HEK293 (cell line): ENCODE data around the gene ACOT9.

Source experiments
- CTCF ChIP-seq: fragments of 450-650 bp; formaldehyde crosslinking; IDR thresholded peaks from 2 replicates; pipeline ENCODE4 v1.5.1; 2016; ENCODE audit warnings: missing biosample characterization, missing genetic modification characterization
- GFI1B ChIP-seq: fragments of 450-650 bp; formaldehyde crosslinking; IDR thresholded peaks from 2 replicates; pipeline ENCODE4 v1.5.1; 2016; ENCODE audit warnings: missing biosample characterization, missing genetic modification characterization
- HOXA7 ChIP-seq: sonication (generic); formaldehyde crosslinking; IDR thresholded peaks from 2 replicates; pipeline ENCODE4 v1.8.1; 2022; ENCODE audit warnings: missing genetic modification reagents, borderline replicate concordance
- KLF10 ChIP-seq: fragments of 450-650 bp; IDR thresholded peaks from 2 replicates; pipeline ENCODE4 v1.5.1; 2018; ENCODE audit warnings: missing biosample characterization, mild to moderate bottlenecking, missing genetic modification characterization
- KLF17 ChIP-seq: fragments of 450-650 bp; formaldehyde crosslinking; IDR thresholded peaks from 2 replicates; pipeline ENCODE4 v1.5.1; 2016; ENCODE audit warnings: missing biosample characterization, missing genetic modification characterization
- KLF9 ChIP-seq: fragments of 450-650 bp; formaldehyde crosslinking; IDR thresholded peaks from 2 replicates; pipeline ENCODE4 v1.5.1; 2016; ENCODE audit warnings: missing biosample characterization, missing genetic modification characterization, low read depth
- MZF1 ChIP-seq: fragments of 450-650 bp; formaldehyde crosslinking; IDR thresholded peaks from 2 replicates; pipeline ENCODE4 v1.5.1; 2017; ENCODE audit warnings: missing biosample characterization, missing genetic modification characterization, borderline replicate concordance
- SP2 ChIP-seq: fragments of 450-650 bp; formaldehyde crosslinking; IDR thresholded peaks from 2 replicates; pipeline ENCODE4 v1.5.1; 2016; ENCODE audit warnings: missing biosample characterization, missing genetic modification characterization
- TRIM28 ChIP-seq: IDR thresholded peaks from 2 replicates; pipeline ENCODE4 v1.6.1; 2011; ENCODE audit warnings: low read length, control low read depth, borderline replicate concordance
- TSHZ1 ChIP-seq: fragments of 450-650 bp; formaldehyde crosslinking; IDR thresholded peaks from 2 replicates; pipeline ENCODE4 v1.5.1; 2016; ENCODE audit warnings: missing biosample characterization, missing genetic modification characterization, borderline replicate concordance
- WT1 ChIP-seq: fragments of 450-650 bp; formaldehyde crosslinking; IDR thresholded peaks from 2 replicates; pipeline ENCODE4 v1.5.1; 2016; ENCODE audit warnings: missing biosample characterization, missing genetic modification characterization
- ZBTB17 ChIP-seq: fragments of 450-650 bp; formaldehyde crosslinking; IDR thresholded peaks from 2 replicates; pipeline ENCODE4 v1.5.1; 2016; ENCODE audit warnings: missing biosample characterization, missing genetic modification characterization
- ZFP3 ChIP-seq: fragments of 450-650 bp; formaldehyde crosslinking; IDR thresholded peaks from 2 replicates; pipeline ENCODE4 v1.5.1; 2016; ENCODE audit warnings: low read depth, missing biosample characterization, missing genetic modification characterization
- ZIC2 ChIP-seq: fragments of 450-650 bp; formaldehyde crosslinking; IDR thresholded peaks from 2 replicates; pipeline ENCODE4 v1.5.1; 2016; ENCODE audit warnings: missing biosample characterization, missing genetic modification characterization
- ZNF114 ChIP-seq: fragments of 450-650 bp; formaldehyde crosslinking; IDR thresholded peaks from 2 replicates; pipeline ENCODE4 v1.5.0; 2017; ENCODE audit warnings: missing biosample characterization, missing genetic modification characterization
- ZNF24 ChIP-seq: fragments of 450-650 bp; formaldehyde crosslinking; IDR thresholded peaks from 2 replicates; pipeline ENCODE4 v1.5.1; 2016; ENCODE audit warnings: missing biosample characterization, missing genetic modification characterization
- ZNF324 ChIP-seq: fragments of 450-650 bp; formaldehyde crosslinking; IDR thresholded peaks from 2 replicates; pipeline ENCODE4 v1.5.1; 2016; ENCODE audit warnings: missing biosample characterization, missing genetic modification characterization
- ZNF341 ChIP-seq: fragments of 450-650 bp; formaldehyde crosslinking; IDR thresholded peaks from 2 replicates; pipeline ENCODE4; 2016; ENCODE audit warnings: low read depth, missing biosample characterization, missing genetic modification characterization
- ZNF391 ChIP-seq: fragments of 450-650 bp; formaldehyde crosslinking; IDR thresholded peaks from 2 replicates; pipeline ENCODE4 v1.5.1; 2016; ENCODE audit warnings: low read depth, missing biosample characterization, missing genetic modification characterization, borderline replicate concordance
- ZNF394 ChIP-seq: fragments of 450-650 bp; formaldehyde crosslinking; IDR thresholded peaks from 2 replicates; pipeline ENCODE4 v1.5.1; 2016; ENCODE audit warnings: missing biosample characterization, missing genetic modification characterization, mild to moderate bottlenecking, moderate library complexity, borderline replicate concordance
- ZNF558 ChIP-seq: fragments of 450-650 bp; formaldehyde crosslinking; IDR thresholded peaks from 2 replicates; pipeline ENCODE4 v1.5.1; 2016; ENCODE audit warnings: missing biosample characterization, missing genetic modification characterization
- ZNF600 ChIP-seq: fragments of 450-650 bp; formaldehyde crosslinking; IDR thresholded peaks from 2 replicates; pipeline ENCODE4 v1.5.1; 2016; ENCODE audit warnings: missing biosample characterization, missing genetic modification characterization
- ZNF654 ChIP-seq: fragments of 450-650 bp; formaldehyde crosslinking; IDR thresholded peaks from 2 replicates; pipeline ENCODE4 v1.5.1; 2016; ENCODE audit warnings: low read depth, missing biosample characterization, missing genetic modification characterization
- ZNF692 ChIP-seq: fragments of 450-650 bp; formaldehyde crosslinking; IDR thresholded peaks from 2 replicates; pipeline ENCODE4 v1.5.1; 2016; ENCODE audit warnings: missing biosample characterization, missing genetic modification characterization
- ZNF76 ChIP-seq: fragments of 450-650 bp; formaldehyde crosslinking; IDR thresholded peaks from 2 replicates; pipeline ENCODE4; 2016; ENCODE audit warnings: low read depth, missing biosample characterization, missing genetic modification characterization, borderline replicate concordance
- ZNF843 ChIP-seq: fragments of 450-650 bp; formaldehyde crosslinking; IDR thresholded peaks from 2 replicates; pipeline ENCODE4 v1.5.1; 2016; ENCODE audit warnings: missing biosample characterization, missing genetic modification characterization
- ZSCAN18 ChIP-seq: fragments of 450-650 bp; formaldehyde crosslinking; IDR thresholded peaks from 2 replicates; pipeline ENCODE4 v1.5.1; 2016; ENCODE audit warnings: missing biosample characterization, missing genetic modification characterization
- ZSCAN30 ChIP-seq: fragments of 450-650 bp; IDR thresholded peaks from 2 replicates; pipeline ENCODE4 v1.5.1; 2018; ENCODE audit warnings: missing biosample characterization, mild to moderate bottlenecking, missing genetic modification characterization, moderate library complexity
- ZXDB ChIP-seq: fragments of 450-650 bp; formaldehyde crosslinking; IDR thresholded peaks from 2 replicates; pipeline ENCODE4 v1.5.1; 2016; ENCODE audit warnings: missing biosample characterization, missing genetic modification characterization
- TF ChIP-seq, protein P1 (sequence below): fragments of 450-650 bp; formaldehyde crosslinking; IDR thresholded peaks from 2 replicates; pipeline ENCODE4 v1.5.1; 2016; ENCODE audit warnings: missing biosample characterization, missing genetic modification characterization

The ACOT9 gene

GRCh38 chrX:23742174-23742696 is 841 bp downstream of the ACOT9 start (continued):
- TF ChIP-seq CTCF (no peak), ZSCAN18 (no peak), HOXA7 (no peak), ZNF24 (no peak), ZNF843 (tag by site-specific recombination) (peak; percentile 63; the same call in 1 of the 2 replicates), SP2 (tag by site-specific recombination) (no peak), ZNF324 (tag by site-specific recombination) (no peak), ZNF114 (no peak), KLF9 (tag by site-specific recombination) (0 out of 2 replicates have a peak, but pooled peaks have one; percentile 11), ZNF654 (no peak), ZNF558 (tag by site-specific recombination) (no peak), ZNF341 (tag by site-specific recombination) (no peak), ZNF692 (tag by site-specific recombination) (peak; percentile 61), ZNF394 (tag by site-specific recombination) (no peak), KLF17 (tag by site-specific recombination) (peak; percentile 82), ZXDB (tag by site-specific recombination) (peak; percentile 51; the same call in 1 of the 2 replicates), MZF1 (tag by site-specific recombination) (peak; percentile 82), GFI1B (tag by site-specific recombination) (no peak), ZNF600 (peak; percentile 78), KLF10 (peak; percentile 77), ZFP3 (tag by site-specific recombination) (no peak), ZNF391 (tag by site-specific recombination) (0 out of 2 replicates have a peak, but pooled peaks have one; percentile 55), ZNF76 (tag by site-specific recombination) (peak; percentile 62; the same call in 1 of the 2 replicates), WT1 (tag by site-specific recombination) (peak; percentile 92), ZSCAN30 (tag by site-specific recombination) (0 out of 2 replicates have a peak, but pooled peaks have one; percentile 14), ZIC2 (tag by site-specific recombination) (peak; percentile 67), ZBTB17 (tag by site-specific recombination) (peak; percentile 56; the same call in 1 of the 2 replicates), TSHZ1 (tag by site-specific recombination) (no peak), TRIM28 (peak; percentile 32; the same call in 1 of the 2 replicates)
- TF ChIP-seq, protein P1, sequence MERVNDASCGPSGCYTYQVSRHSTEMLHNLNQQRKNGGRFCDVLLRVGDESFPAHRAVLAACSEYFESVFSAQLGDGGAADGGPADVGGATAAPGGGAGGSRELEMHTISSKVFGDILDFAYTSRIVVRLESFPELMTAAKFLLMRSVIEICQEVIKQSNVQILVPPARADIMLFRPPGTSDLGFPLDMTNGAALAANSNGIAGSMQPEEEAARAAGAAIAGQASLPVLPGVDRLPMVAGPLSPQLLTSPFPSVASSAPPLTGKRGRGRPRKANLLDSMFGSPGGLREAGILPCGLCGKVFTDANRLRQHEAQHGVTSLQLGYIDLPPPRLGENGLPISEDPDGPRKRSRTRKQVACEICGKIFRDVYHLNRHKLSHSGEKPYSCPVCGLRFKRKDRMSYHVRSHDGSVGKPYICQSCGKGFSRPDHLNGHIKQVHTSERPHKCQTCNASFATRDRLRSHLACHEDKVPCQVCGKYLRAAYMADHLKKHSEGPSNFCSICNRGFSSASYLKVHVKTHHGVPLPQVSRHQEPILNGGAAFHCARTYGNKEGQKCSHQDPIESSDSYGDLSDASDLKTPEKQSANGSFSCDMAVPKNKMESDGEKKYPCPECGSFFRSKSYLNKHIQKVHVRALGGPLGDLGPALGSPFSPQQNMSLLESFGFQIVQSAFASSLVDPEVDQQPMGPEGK (tag by site-specific recombination), result peak; percentile 69
